PC-9 (cell line): ENCODE measurements around the gene SBNO2. TPM values are rescaled to one million over a fixed set of nuclear protein-coding genes. Genes with fewer than 3 reads are reported as not detected.

Experiments
- BruUV-seq: library from RNA; stranded (reverse); fragments of 400-500 nt; replicated peaks from 2 replicates; lab custom pipeline; 2021; lab: Mats Ljungman, UMichigan
- CTCF ChIA-PET: fragments of 300-600 bp; sonication (Branson Sonifier 250); formaldehyde crosslinking; loops from one replicate; lab custom pipeline; 2022; ENCODE audit warnings: antibody characterized with exemption; lab: Charles Lee
- POLR2A ChIA-PET: fragments of 300-600 bp; sonication (Branson Sonifier 250); formaldehyde crosslinking; loops from one replicate; lab custom pipeline; 2022; ENCODE audit warnings: antibody characterized with exemption; ENCODE audit not compliant: unreplicated experiment; lab: Charles Lee
- DNase-seq, 2 experiments: peaks; one replicate each; pipeline versions ENCODE4 v3.0.0 to v3.0.0-alpha.2; 2015 to 2022; ENCODE audit warnings: mixed read lengths in 1 of 2
- H2AFZ ChIP-seq: fragments of 200-600 bp; sonication (generic); 2 replicates; pipeline ENCODE4 v1.8.1; 2017; ENCODE audit warnings: antibody characterized with exemption
- H3F3A ChIP-seq: fragments of 200-600 bp; sonication (generic); 2 replicates; pipeline ENCODE4 v1.8.1; 2017; ENCODE audit warnings: antibody characterized with exemption, mild to moderate bottlenecking, low read depth; ENCODE audit not compliant: insufficient read depth
- H3K27ac ChIP-seq: fragments of 200-600 bp; sonication (generic); 2 replicates; pipeline ENCODE4 v1.6.1; 2016; ENCODE audit warnings: mixed run types
- H3K27me3 ChIP-seq: fragments of 200-600 bp; sonication (generic); 2 replicates; pipeline ENCODE4 v1.6.1; 2016; ENCODE audit warnings: low read depth, mixed run types; ENCODE audit not compliant: insufficient read depth
- H3K36me3 ChIP-seq: fragments of 200-600 bp; sonication (generic); 2 replicates; pipeline ENCODE4 v1.6.1; 2016; ENCODE audit warnings: low read depth, mixed run types
- H3K4me1 ChIP-seq: fragments of 200-600 bp; sonication (generic); replicated peaks from 2 replicates; pipeline ENCODE4 v1.6.1; 2016; ENCODE audit warnings: mixed run types; ENCODE audit not compliant: insufficient read depth
- H3K4me2 ChIP-seq: fragments of 200-600 bp; sonication (generic); 2 replicates; pipeline ENCODE4 v1.6.1; 2017; ENCODE audit warnings: mixed run types
- H3K4me3 ChIP-seq: fragments of 200-600 bp; sonication (generic); 2 replicates; pipeline ENCODE4 v1.6.1; 2016; ENCODE audit warnings: mixed run types
- H3K79me2 ChIP-seq: fragments of 200-600 bp; sonication (generic); 2 replicates; pipeline ENCODE4 v1.6.1; 2017; ENCODE audit warnings: low read depth, mixed run types
- H3K9me2 ChIP-seq: fragments of 200-600 bp; sonication (generic); 2 replicates; pipeline ENCODE4 v1.8.1; 2017; ENCODE audit warnings: mild to moderate bottlenecking; ENCODE audit not compliant: insufficient read depth
- H3K9me3 ChIP-seq: fragments of 200-600 bp; sonication (generic); 2 replicates; pipeline ENCODE4 v1.8.1; 2016; ENCODE audit warnings: low read depth; ENCODE audit not compliant: insufficient read depth
- H4K20me1 ChIP-seq: fragments of 200-600 bp; sonication (generic); 2 replicates; pipeline ENCODE4 v1.8.1; 2017; ENCODE audit not compliant: insufficient read depth
- EZH2 ChIP-seq: fragments of 200-600 bp; sonication (generic); IDR thresholded peaks from 2 replicates; pipeline ENCODE4 v1.8.0; 2017; ENCODE audit warnings: antibody characterized with exemption, low read depth
- intact Hi-C: fragments of 100-400 bp; cut with micrococcal nuclease; formaldehyde crosslinking; loops from one replicate; pipeline ENCODE4 v1.10.0; 2022; ENCODE audit not compliant: unreplicated experiment
- total RNA-seq: library from RNA; stranded (reverse); gene quantifications from 2 replicates; pipeline ENCODE4 v1.2.3, GENCODE V29; 2021
- TF ChIP-seq, protein P1 (sequence below): fragments of 200-600 bp; sonication (generic); conservative IDR thresholded peaks from 2 replicates; pipeline ENCODE4 v1.6.1; 2017; ENCODE audit warnings: mixed run types, antibody characterized with exemption, mild to moderate bottlenecking, moderate library complexity

The SBNO2 gene
- total RNA-seq, 1 experiment from 2014 or later = 82.4 TPM

DNA sequence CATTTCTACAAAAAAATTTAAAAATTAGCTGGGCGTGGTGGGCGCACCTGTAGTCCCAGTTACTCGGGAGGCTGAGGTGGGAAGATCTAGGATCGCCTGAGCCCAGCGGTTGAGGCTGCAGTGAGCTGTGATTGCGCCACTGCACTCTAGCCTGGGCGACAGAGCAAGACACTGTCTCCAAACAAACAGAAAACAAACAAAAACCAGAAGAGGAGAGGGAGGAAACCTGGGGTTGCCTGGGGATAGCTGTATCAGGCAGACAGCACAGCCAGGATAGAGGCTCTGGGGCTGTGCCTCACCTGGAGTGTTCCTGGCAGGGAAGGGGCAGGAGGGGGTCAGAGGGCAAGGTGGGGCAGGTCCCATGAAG is 76.3 kb downstream of the SBNO2 start:
- H3K79me2 ChIP-seq = peaks cover 23% of the 10 kb centered on the region
- H2AFZ ChIP-seq = peak overlapping the region; percentile 53; the same call in 1 of the 2 replicates
- no peaks in the 10 kb centered on the region for H3K36me3 ChIP-seq
- DNase-seq = peak in 1 of 2 experiments; percentile 64
- no TSS peak for BruUV-seq
- POLR2A ChIA-PET = interaction anchor here (0.7 kb wide), 1 partner anchor 58 kb away, joined by 22 read pairs; the partner anchor contains the start of gene ABCA7
- H3K27me3 ChIP-seq = no peaks in the 10 kb centered on the region
- H3K27ac ChIP-seq = peak overlapping the region; percentile 97
- TF ChIP-seq EZH2 = no peak
- TF ChIP-seq, protein P1, sequence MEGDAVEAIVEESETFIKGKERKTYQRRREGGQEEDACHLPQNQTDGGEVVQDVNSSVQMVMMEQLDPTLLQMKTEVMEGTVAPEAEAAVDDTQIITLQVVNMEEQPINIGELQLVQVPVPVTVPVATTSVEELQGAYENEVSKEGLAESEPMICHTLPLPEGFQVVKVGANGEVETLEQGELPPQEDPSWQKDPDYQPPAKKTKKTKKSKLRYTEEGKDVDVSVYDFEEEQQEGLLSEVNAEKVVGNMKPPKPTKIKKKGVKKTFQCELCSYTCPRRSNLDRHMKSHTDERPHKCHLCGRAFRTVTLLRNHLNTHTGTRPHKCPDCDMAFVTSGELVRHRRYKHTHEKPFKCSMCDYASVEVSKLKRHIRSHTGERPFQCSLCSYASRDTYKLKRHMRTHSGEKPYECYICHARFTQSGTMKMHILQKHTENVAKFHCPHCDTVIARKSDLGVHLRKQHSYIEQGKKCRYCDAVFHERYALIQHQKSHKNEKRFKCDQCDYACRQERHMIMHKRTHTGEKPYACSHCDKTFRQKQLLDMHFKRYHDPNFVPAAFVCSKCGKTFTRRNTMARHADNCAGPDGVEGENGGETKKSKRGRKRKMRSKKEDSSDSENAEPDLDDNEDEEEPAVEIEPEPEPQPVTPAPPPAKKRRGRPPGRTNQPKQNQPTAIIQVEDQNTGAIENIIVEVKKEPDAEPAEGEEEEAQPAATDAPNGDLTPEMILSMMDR = no peak
- H3F3A ChIP-seq = peaks cover 57% of the 10 kb centered on the region
- intact Hi-C loops = loop anchor here (5.0 kb wide), 1 partner anchor 35 kb away; no protein-coding TSS in a partner anchor
- peaks cover 8% of the 10 kb centered on the region; the same call in 1 of the 2 replicates for H3K9me3 ChIP-seq
- H3K9me2 ChIP-seq = no peaks in the 10 kb centered on the region
- peak overlapping the region; percentile 69 for H3K4me2 ChIP-seq
- CTCF ChIA-PET = no interaction called here
- peaks cover 59% of the 10 kb centered on the region for H3K4me1 ChIP-seq
- peak overlapping the region; percentile 19; the same call in 1 of the 2 replicates for H3K4me3 ChIP-seq
- H4K20me1 ChIP-seq = peaks cover 20% of the 10 kb centered on the region

DNA sequence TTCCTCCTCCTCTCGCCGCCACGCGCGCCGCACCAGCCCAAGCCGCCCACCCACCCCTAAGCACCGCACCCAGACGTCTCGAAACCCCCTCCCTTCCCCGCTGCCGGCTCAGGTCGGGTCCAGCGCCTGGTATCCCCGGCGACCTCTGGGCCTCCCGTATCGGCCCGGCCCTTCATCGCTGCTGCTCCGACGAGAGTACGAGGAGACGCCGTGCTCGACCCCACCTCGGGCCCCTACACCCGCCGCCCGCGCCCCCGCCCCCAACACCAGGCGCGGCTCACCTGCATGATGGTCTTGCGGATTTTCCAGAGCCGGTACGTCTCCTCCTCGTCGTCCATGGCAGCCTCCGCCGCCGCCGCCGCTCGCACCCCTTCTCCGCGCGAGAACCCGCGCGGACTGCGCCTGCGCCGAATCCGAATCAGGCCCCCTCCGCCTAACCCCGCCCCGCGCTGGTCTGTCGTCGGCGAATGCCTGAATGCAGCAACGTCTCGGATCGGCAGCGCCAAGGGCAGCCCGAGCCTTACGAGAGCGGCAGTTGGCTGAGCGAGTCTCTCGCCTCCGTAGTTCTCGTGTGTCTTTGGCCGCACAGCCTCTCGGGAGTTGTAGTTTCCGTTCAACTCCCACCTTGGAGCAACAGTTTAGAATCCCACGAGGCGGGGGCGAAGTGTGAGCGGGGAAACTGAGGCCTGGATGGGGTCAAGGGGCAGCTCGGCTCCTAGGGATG is 78.9 kb downstream of the SBNO2 start, which contains the start of gene POLR2E:
POLR2E (minus strand) TSS at position 398 of the 724 bp plus-strand sequence; CDS start at position 338, 60 bp downstream.
- Histone ChIP-seq H3K4me3 (peak within 1 kb of the TSS; percentile 96), H4K20me1 (peaks cover 20% of the 10 kb centered on the region), H2AFZ (no peak within 1 kb of the TSS), H3K9me3 (peaks cover 6% of the 10 kb centered on the region; the same call in 1 of the 2 replicates), H3K4me1 (peaks cover 35% of the 10 kb centered on the region), H3F3A (peaks cover 31% of the 10 kb centered on the region), H3K36me3 (no peaks in the 10 kb centered on the region; the same call in 1 of the 2 replicates), H3K4me2 (peak within 1 kb of the TSS; percentile 97), H3K79me2 (peaks cover 32% of the 10 kb centered on the region), H3K27me3 (no peaks in the 10 kb centered on the region), H3K9me2 (no peaks in the 10 kb centered on the region), H3K27ac (no peak within 1 kb of the TSS)
- BruUV-seq = no TSS peak
- TF ChIP-seq, protein P1 = no peak
- TF ChIP-seq EZH2 = no peak
- CTCF ChIA-PET = interaction anchor here (0.7 kb wide), 1 partner anchor 14 kb away, joined by 3 read pairs; no protein-coding TSS in a partner anchor
- POLR2A ChIA-PET = no interaction called here
- intact Hi-C loops = loop anchor here (5.0 kb wide), 1 partner anchor 37 kb away; no protein-coding TSS in a partner anchor
- DNase-seq = peak; percentile 90 to 97

DNA sequence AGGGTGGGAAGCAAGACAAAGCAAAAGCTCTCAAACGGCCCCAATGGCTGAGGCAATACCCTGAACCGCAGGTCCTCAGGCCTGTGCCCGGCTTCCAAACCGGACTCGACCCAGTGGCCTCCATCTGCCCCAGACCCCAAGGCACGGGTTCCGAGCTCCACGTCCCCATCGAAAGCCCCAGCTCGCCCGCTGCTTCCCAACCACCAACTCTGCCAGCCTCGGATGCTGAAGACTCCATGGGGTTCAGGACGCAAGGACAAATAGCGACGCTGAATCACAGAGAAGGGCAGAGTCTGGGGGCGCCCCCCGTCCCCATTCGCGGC is 79.5 kb downstream of the SBNO2 start:
- ChIA-PET CTCF (interaction anchor here (0.7 kb wide), 1 partner anchor 13 kb away, joined by 3 read pairs; no protein-coding TSS in a partner anchor), POLR2A (interaction anchor here (0.5 to 0.6 kb wide), 2 partner anchors 17 to 57 kb away, joined by 3 to 5 read pairs; no protein-coding TSS in a partner anchor)
- no peak for TF ChIP-seq EZH2
- TF ChIP-seq, protein P1 = no peak
- peaks cover 20% of the 10 kb centered on the region for H4K20me1 ChIP-seq
- H3F3A ChIP-seq = peaks cover 26% of the 10 kb centered on the region
- intact Hi-C loops = no loop called here
- H3K36me3 ChIP-seq = no peaks in the 10 kb centered on the region; the same call in 1 of the 2 replicates
- H2AFZ ChIP-seq = no peak overlapping the region
- no peaks in the 10 kb centered on the region for H3K9me2 ChIP-seq
- no peak for DNase-seq
- peaks cover 32% of the 10 kb centered on the region for H3K79me2 ChIP-seq
- H3K27me3 ChIP-seq = no peaks in the 10 kb centered on the region
- peaks cover 29% of the 10 kb centered on the region for H3K4me1 ChIP-seq
- H3K9me3 ChIP-seq = peaks cover under 1% of the 10 kb centered on the region; the same call in 1 of the 2 replicates
- BruUV-seq = TSS peak; percentile 43
- peak overlapping the region; percentile 96 for H3K4me3 ChIP-seq
- H3K27ac ChIP-seq = no peak overlapping the region
- H3K4me2 ChIP-seq = peak overlapping the region; percentile 97
